HFFc6 (cell line): ENCODE data around the gene FGF18. TPM values are rescaled to one million over a fixed set of nuclear protein-coding genes. Genes with fewer than 3 reads are reported as not detected.
A peak's percentile ranks its signal among the peaks of the same experiment; 100 is the strongest.

Source experiments
- DNase-seq: peaks from one replicate; pipeline ENCODE4 v3.0.0-alpha.2; 2018
- H3K27ac Mint-ChIP-seq: 2 replicates; pipeline ENCODE4 v1.8.0; 2020; ENCODE audit warnings: mild to moderate bottlenecking, mixed read lengths
- H3K27me3 Mint-ChIP-seq: 2 replicates; pipeline ENCODE4 v1.8.0; 2021; ENCODE audit warnings: mild to moderate bottlenecking, moderate library complexity, mixed read lengths; ENCODE audit not compliant: insufficient read depth
- H3K36me3 Mint-ChIP-seq: 2 replicates; pipeline ENCODE4 v1.8.0; 2021; ENCODE audit warnings: low read depth, mixed read lengths
- H3K4me1 Mint-ChIP-seq: 2 replicates; pipeline ENCODE4 v1.8.0; 2020; ENCODE audit warnings: low read depth, mixed read lengths
- H3K4me3 Mint-ChIP-seq: 2 replicates; pipeline ENCODE4 v1.8.0; 2020; ENCODE audit warnings: mild to moderate bottlenecking, moderate library complexity, mixed read lengths
- H3K9me3 Mint-ChIP-seq: 2 replicates; pipeline ENCODE4 v1.8.0; 2020; ENCODE audit warnings: mild to moderate bottlenecking, mixed read lengths
- CTCF ChIP-seq: fragments of 200-600 bp; sonication (generic); IDR thresholded peaks from 2 replicates; pipeline ENCODE4 v1.5.0; 2021; ENCODE audit warnings: antibody characterized with exemption, mild to moderate bottlenecking
- total RNA-seq, 6 experiments: library from RNA; stranded (reverse); fragmentation: NEBNext Ultra II Directional; extraction: Animal tissue kit (Norgen Biotek cat#: 25700); gene quantifications; 2 replicates in 1 of 6; 3 replicates in 5 of 6; pipeline ENCODE4 v1.2.3, GENCODE V29; 2021

Gene FGF18
- total RNA-seq, 6 experiments from 2014 or later, result 0.16 to 0.17 TPM; not detected in 4

- peaks cover 13% of the 10 kb centered on the region for H3K4me1 Mint-ChIP-seq
- no peaks in the 10 kb centered on the region for H3K36me3 Mint-ChIP-seq
- H3K27ac Mint-ChIP-seq, result no peak overlapping the region
- no peaks in the 10 kb centered on the region; the same call in 1 of the 2 replicates for H3K27me3 Mint-ChIP-seq
- peak overlapping the region; percentile 57 for H3K4me3 Mint-ChIP-seq
- no peak for TF ChIP-seq CTCF
- H3K9me3 Mint-ChIP-seq, result no peaks in the 10 kb centered on the region
- peak; percentile 74 for DNase-seq
Observed at GRCh38 chr5:171420431-171421241, 1.2 kb downstream of the FGF18 start.

GRCh38 chr5:171421331-171422262 is 2.1 kb downstream of the FGF18 start:
- no peak for DNase-seq
- Mint-ChIP-seq H3K4me1 (peaks cover 13% of the 10 kb centered on the region), H3K27ac (no peak overlapping the region), H3K27me3 (no peaks in the 10 kb centered on the region), H3K9me3 (no peaks in the 10 kb centered on the region), H3K36me3 (no peaks in the 10 kb centered on the region), H3K4me3 (peak overlapping the region; percentile 27; the same call in 1 of the 2 replicates)
- no peak for TF ChIP-seq CTCF

DNA sequence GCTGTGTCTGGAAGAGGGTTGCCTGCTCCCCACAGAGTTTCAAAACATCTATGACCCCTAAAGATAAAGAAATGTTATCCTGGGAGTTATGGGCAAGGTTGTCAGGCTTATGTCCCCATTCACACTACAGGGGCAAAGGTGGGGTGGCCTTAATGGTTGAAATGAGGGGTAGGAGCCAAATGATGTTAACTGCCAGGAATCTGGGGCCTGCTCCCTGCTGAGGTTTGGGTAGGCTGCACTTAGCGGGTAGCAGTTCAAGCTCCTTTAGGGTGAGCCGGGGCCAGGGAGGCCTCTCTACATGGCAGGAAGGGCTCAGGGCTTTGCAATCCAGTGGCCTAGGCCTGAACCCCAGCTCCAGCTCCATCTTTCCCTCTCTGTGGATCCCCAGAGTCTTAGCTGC is 3.0 kb downstream of the FGF18 start:
- no peak for TF ChIP-seq CTCF
- H3K27ac Mint-ChIP-seq, result no peak overlapping the region

DNA sequence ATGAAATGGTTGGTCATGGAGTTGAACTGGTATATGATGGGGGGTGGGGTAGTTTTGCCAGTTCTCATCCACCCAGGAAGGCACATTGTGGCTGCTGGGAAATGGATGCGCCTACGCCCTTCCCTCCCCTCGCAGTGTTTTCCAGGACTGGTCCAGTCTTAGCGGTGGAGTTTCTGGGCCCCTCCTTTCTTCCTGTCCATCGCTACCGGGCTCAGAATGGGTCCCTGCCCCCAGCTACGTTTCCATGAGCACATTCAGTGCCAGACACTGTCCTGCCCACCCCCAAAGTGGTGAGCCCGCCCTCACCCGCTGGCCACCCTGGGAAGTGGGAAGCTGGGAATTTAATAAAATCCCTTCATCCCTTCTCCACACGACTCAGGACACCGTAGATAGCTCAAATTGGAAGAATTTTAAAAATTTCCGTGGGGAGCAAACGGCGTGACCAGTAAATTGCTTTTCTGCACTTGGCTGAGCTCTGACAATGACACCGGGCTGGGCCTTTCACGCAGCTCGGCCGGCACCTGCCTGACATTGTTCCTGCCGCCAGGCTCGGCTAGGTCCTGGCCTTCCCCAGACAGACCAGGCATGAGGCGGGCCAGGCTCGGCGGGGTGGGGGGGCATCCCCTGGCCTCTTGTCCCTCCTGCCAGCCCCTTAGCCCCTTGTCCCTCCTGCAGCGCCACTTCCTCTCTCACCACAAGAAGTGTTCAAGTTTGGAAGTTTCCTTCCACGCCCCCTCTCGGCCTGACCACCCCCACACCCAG is 3.6 kb downstream of the FGF18 start:
- no peak for DNase-seq
- TF ChIP-seq CTCF, result no peak
- Mint-ChIP-seq H3K27me3 (no peaks in the 10 kb centered on the region), H3K9me3 (no peaks in the 10 kb centered on the region), H3K4me3 (no peak overlapping the region), H3K4me1 (peaks cover 13% of the 10 kb centered on the region), H3K36me3 (no peaks in the 10 kb centered on the region), H3K27ac (no peak overlapping the region)

More for the DNA sequence above, 3.0 kb downstream of the FGF18 start:
- H3K9me3 Mint-ChIP-seq, result no peaks in the 10 kb centered on the region
- H3K4me1 Mint-ChIP-seq, result peaks cover 13% of the 10 kb centered on the region
- H3K4me3 Mint-ChIP-seq, result no peak overlapping the region
- no peaks in the 10 kb centered on the region for H3K27me3 Mint-ChIP-seq
- DNase-seq, result no peak
- no peaks in the 10 kb centered on the region for H3K36me3 Mint-ChIP-seq

DNA sequence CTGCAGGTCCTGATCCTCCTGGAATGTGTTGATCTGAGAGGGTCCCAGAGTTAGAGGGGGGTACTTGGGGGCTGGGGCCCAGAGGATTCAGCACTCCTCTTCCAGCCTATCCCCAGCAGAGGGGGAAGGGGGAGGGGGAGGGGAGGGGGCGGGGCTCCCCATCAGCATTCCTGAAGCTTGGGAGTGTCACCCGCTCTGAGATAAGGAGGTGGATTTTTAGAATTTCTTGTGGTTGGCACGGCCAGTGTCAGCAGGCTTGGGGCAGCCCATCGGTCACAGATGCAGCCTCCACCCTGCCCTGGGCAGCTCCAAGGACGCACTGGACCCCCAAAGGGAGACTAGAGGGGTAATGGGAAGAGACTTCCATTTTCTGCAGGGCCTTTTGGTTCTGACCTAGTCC is 5.3 kb downstream of the FGF18 start:
- DNase-seq, result no peak
- no peak for TF ChIP-seq CTCF
- Mint-ChIP-seq H3K27ac (no peak overlapping the region), H3K9me3 (no peaks in the 10 kb centered on the region), H3K27me3 (peaks cover 2% of the 10 kb centered on the region), H3K4me3 (no peak overlapping the region), H3K36me3 (no peaks in the 10 kb centered on the region), H3K4me1 (peaks cover 7% of the 10 kb centered on the region)
